Bone marrow (tissue), 2 donors: Measurements from ENCODE around the gene OSBPL6.

Experiments
- DNase-seq, 2 donors: peaks; one replicate each; lab custom pipeline; 2025; lab: John Stamatoyannopoulos, UW

Gene OSBPL6

GRCh38 chr2:178238750-178239149 is 44.4 kb downstream of the OSBPL6 start:
- no peak for DNase-seq

- no peak for DNase-seq
Measured at GRCh38 chr2:178241844-178242551, 47.7 kb downstream of the OSBPL6 start.

GRCh38 chr2:178242552-178242883 is 48.2 kb downstream of the OSBPL6 start:
- DNase-seq = no peak

GRCh38 chr2:178243961-178244360 is 49.6 kb downstream of the OSBPL6 start:
- no peak for DNase-seq

GRCh38 chr2:178244777-178245176 is 50.5 kb downstream of the OSBPL6 start:
- DNase-seq = no peak

GRCh38 chr2:178246696-178247095 is 52.4 kb downstream of the OSBPL6 start:
- no peak for DNase-seq

GRCh38 chr2:178247250-178247649 is 52.9 kb downstream of the OSBPL6 start:
- DNase-seq = no peak

- no peak for DNase-seq
Measured at GRCh38 chr2:178250429-178250828, 56.1 kb downstream of the OSBPL6 start.

GRCh38 chr2:178251151-178251955 is 57.0 kb downstream of the OSBPL6 start:
- no peak for DNase-seq

- DNase-seq = no peak
Measured at GRCh38 chr2:178256382-178257042, 62.2 kb downstream of the OSBPL6 start.

GRCh38 chr2:178257127-178257526 is 62.8 kb downstream of the OSBPL6 start:
- no peak for DNase-seq

GRCh38 chr2:178258916-178259315 is 64.6 kb downstream of the OSBPL6 start:
- no peak for DNase-seq

- DNase-seq = no peak
Measured at GRCh38 chr2:178263159-178263860, 69.0 kb downstream of the OSBPL6 start.

GRCh38 chr2:178264211-178264610 is 69.9 kb downstream of the OSBPL6 start:
- no peak for DNase-seq

- DNase-seq = no peak
Measured at GRCh38 chr2:178265851-178266250, 71.5 kb downstream of the OSBPL6 start.

GRCh38 chr2:178266445-178266844 is 72.1 kb downstream of the OSBPL6 start:
- no peak for DNase-seq

- DNase-seq = no peak
Measured at GRCh38 chr2:178267660-178268059, 73.3 kb downstream of the OSBPL6 start.

- no peak for DNase-seq
Measured at GRCh38 chr2:178268435-178268834, 74.1 kb downstream of the OSBPL6 start.

GRCh38 chr2:178269438-178270224 is 75.3 kb downstream of the OSBPL6 start:
- DNase-seq = no peak

GRCh38 chr2:178270338-178270737 is 76.0 kb downstream of the OSBPL6 start:
- DNase-seq = no peak

GRCh38 chr2:178271094-178271493 is 76.8 kb downstream of the OSBPL6 start:
- no peak for DNase-seq
